ENCODE data around the gene XPO4. TPM values are rescaled to one million over a fixed set of nuclear protein-coding genes. Genes with fewer than 3 reads are reported as not detected.
"Not testable (repeated sequence)": the region's sequence is repeated elsewhere in the genome, so short reads cannot be mapped to it uniquely, and the experiment has no call there.

The XPO4 gene
- total and polyA plus RNA-seq, 2 of the 13 experiments (the other 11 are each of a cell fraction or from before 2014, with no cell fraction given), result 8.4 to 24.8 TPM

DNA sequence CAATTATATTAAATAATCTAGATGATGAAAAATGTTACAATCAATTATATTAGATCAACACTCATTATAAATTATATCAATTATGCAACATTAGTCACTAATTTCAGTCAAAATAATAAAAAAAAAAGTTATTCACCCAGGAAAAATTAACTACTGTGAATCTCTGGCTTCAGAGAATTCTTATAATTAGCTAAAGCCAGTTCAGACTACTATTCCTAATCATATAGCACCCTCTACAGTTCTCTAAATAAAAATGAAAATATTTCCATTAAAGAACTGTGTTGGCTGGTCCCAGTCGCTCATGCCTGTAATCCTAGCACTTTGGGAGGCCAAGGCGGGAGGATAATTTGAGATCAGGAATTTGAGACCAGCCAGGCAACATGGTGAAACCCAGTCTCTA lies 33.0 kb downstream of the XPO4 start:
- H3K4me1 ChIP-seq (ENCODE audit: insufficient read depth, low read length), result peaks cover 19% of the 10 kb centered on the region
- no TSS peak for BruUV-seq (replicated peaks)
- no peak for FAIRE-seq
- in situ Hi-C loops (cut with HindIII; ENCODE audit: extremely low pct_ligation_motif_present, low pct_unique_long_range_greater_than_20kb) (no loop called here), intact Hi-C loops (cut with micrococcal nuclease; ENCODE audit: unreplicated experiment) (loop anchor here (10.0 kb wide), 1 partner anchor 55 kb away; no protein-coding TSS in a partner anchor)
- no peak for ATAC-seq
- CTCF ChIA-PET (ENCODE audit: low intra/inter-chr PET ratio, low total read pairs), result no interaction called here
- POLR2A ChIA-PET, result no interaction called here
- no peak overlapping the region for H2AFZ ChIP-seq (ENCODE audit: low read length)
- H3K27me3 ChIP-seq (ENCODE audit: control insufficient read depth in 1 of 2, insufficient read depth in 2 of 2, low read length in 2 of 2), result no peaks in the 10 kb centered on the region
- H3K36me3 ChIP-seq (replicated peaks in 1 of 2; ENCODE audit: control insufficient read depth in 1 of 2, insufficient read depth in 2 of 2, low read length in 2 of 2), result 0 out of 5 replicates have a peak, but pooled peaks cover 1 to 6% of the 10 kb centered on the region in 2 experiments
- TF ChIP-seq ZNF546 (CRISPR knock-in tag; conservative IDR thresholded peaks at IDR 0.05) (no peak), STAG1 (CRISPR knock-in tag; IDR thresholded peaks at IDR 0.05) (0 out of 2 replicates have a peak, but pooled peaks have one; percentile 21)
- H3K27ac ChIP-seq (ENCODE audit: extremely low read length, insufficient read depth, low read length), result no peak overlapping the region
- 98% methylated on average over 2 of the region's 2 CpGs for WGBS (ENCODE audit: low lambda C conversion rate)
- DNase-seq (ENCODE audit: low spot score), result no peak
- H4K20me1 ChIP-seq (ENCODE audit: insufficient read depth, low read length), result peaks cover 8% of the 10 kb centered on the region
- no peaks in the 10 kb centered on the region for H3K9me3 ChIP-seq (ENCODE audit: low read length)
- H3K9ac ChIP-seq (ENCODE audit: insufficient read depth, low read depth, low read length), result no peak overlapping the region
- peaks cover 86% of the 10 kb centered on the region for H3K79me2 ChIP-seq (ENCODE audit: insufficient read depth, low read length)
- no peak overlapping the region for H3K4me3 ChIP-seq (replicated peaks in 1 of 3; ENCODE audit: insufficient read depth in 1 of 3, low read depth in 2 of 3, low read length in 3 of 3)
- no peak overlapping the region for H3K4me2 ChIP-seq (ENCODE audit: low read depth, low read length)

DNA sequence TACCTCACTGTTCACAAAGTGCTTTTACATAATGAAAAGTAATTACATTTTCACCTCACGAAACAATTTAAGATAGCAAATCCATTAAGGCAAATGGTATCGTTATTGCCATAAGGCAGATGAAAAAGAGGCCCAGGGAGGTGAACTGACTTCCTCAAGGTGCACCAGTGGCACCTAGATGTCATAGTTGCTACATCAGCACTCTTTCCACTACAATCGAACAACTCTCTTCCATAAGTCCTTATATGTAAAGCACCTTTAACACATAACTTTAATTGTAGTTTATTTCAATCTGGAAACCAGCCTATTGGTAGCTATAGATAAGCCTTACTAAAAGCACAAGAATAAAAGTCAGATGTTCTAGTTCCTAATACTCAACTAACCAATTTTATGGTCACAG lies 35.1 kb downstream of the XPO4 start:
- Histone ChIP-seq H3K4me3 (replicated peaks in 1 of 3; ENCODE audit: insufficient read depth in 1 of 3, low read depth in 2 of 3, low read length in 3 of 3) (no peak overlapping the region), H2AFZ (ENCODE audit: low read length) (no peak overlapping the region), H3K79me2 (ENCODE audit: insufficient read depth, low read length) (peaks cover 77% of the 10 kb centered on the region), H3K4me2 (ENCODE audit: low read depth, low read length) (no peak overlapping the region), H3K27ac (ENCODE audit: extremely low read length, insufficient read depth, low read length) (no peak overlapping the region), H3K36me3 (replicated peaks in 1 of 2; ENCODE audit: control insufficient read depth in 1 of 2, insufficient read depth in 2 of 2, low read length in 2 of 2) (peaks cover 3 to 6% of the 10 kb centered on the region in 2 experiments; a peak in 1 of 5 replicates), H3K27me3 (ENCODE audit: control insufficient read depth in 1 of 2, insufficient read depth in 2 of 2, low read length in 2 of 2) (no peaks in the 10 kb centered on the region), H3K9me3 (ENCODE audit: low read length) (no peaks in the 10 kb centered on the region), H3K9ac (ENCODE audit: insufficient read depth, low read depth, low read length) (no peak overlapping the region), H4K20me1 (ENCODE audit: insufficient read depth, low read length) (no peaks in the 10 kb centered on the region; the same call in 1 of the 2 replicates), H3K4me1 (ENCODE audit: insufficient read depth, low read length) (peaks cover 5% of the 10 kb centered on the region; the same call in 1 of the 2 replicates)
- CTCF ChIA-PET (ENCODE audit: low intra/inter-chr PET ratio, low total read pairs), result no interaction called here
- intact Hi-C loops (cut with micrococcal nuclease; ENCODE audit: unreplicated experiment) (loop anchor here (10.0 kb wide), 1 partner anchor 57 kb away; no protein-coding TSS in a partner anchor), in situ Hi-C loops (cut with HindIII; ENCODE audit: extremely low pct_ligation_motif_present, low pct_unique_long_range_greater_than_20kb) (no loop called here)
- POLR2A ChIA-PET, result interaction anchor here (1.4 kb wide), 1 partner anchor 36 kb away, joined by 3 read pairs; the partner anchor contains the start of gene XPO4
- no peak for DNase-seq (ENCODE audit: low spot score)
- no peak for ATAC-seq
- no peak for TF ChIP-seq TBP (CRISPR knock-in tag; IDR thresholded peaks at IDR 0.05)
- TF ChIP-seq MAFK (conservative IDR thresholded peaks at IDR 0.05 in 1 of 2, IDR thresholded peaks at IDR 0.05 in 1 of 2; ENCODE audit: low read length in 2 of 2), result peak; percentile 31 to 57; a peak in 2 of 4 replicates
- TF ChIP-seq, protein P1, sequence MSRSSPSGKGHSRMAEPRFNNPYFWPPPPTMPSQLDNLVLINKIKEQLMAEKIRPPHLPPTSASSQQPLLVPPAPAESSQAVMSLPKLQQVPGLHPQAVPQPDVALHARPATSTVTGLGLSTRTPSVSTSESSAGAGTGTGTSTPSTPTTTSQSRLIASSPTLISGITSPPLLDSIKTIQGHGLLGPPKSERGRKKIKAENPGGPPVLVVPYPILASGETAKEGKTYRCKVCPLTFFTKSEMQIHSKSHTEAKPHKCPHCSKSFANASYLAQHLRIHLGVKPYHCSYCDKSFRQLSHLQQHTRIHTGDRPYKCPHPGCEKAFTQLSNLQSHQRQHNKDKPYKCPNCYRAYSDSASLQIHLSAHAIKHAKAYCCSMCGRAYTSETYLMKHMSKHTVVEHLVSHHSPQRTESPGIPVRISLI (CRISPR knock-in tag; IDR thresholded peaks at IDR 0.05; ENCODE audit: borderline replicate concordance), result no peak
- BruUV-seq (replicated peaks), result no TSS peak
- FAIRE-seq, result no peak
- 99% methylated on average over 3 of the region's 3 CpGs for WGBS (ENCODE audit: low lambda C conversion rate)

DNA sequence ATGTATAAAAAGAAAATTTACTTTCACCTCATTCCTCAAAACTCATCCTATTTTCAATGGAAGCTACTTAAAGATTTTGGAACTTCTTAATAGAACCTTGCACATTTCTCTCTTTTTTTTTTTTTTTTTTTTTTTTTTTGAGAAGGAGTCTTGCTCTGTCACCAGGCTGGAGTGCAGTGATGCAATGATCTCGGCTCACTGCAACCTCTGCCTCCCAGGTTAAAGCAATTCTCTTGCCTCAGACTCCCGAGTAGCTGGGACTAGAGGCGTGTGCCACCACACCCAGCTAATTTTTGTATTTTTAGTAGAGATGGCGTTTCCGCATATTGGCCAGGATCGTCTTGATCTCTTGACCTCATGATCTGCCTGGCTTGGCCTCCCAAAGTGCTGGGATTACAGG lies 40.9 kb downstream of the XPO4 start:
- BruUV-seq (replicated peaks); H3K9ac ChIP-seq (ENCODE audit: insufficient read depth, low read depth, low read length); H3K9me3 ChIP-seq (ENCODE audit: low read length); ATAC-seq; H3K27me3 ChIP-seq (ENCODE audit: control insufficient read depth in 1 of 2, insufficient read depth in 2 of 2, low read length in 2 of 2); H3K4me2 ChIP-seq (ENCODE audit: low read depth, low read length); H3K4me3 ChIP-seq (replicated peaks in 1 of 3; ENCODE audit: insufficient read depth in 1 of 3, low read depth in 2 of 3, low read length in 3 of 3); H3K4me1 ChIP-seq (ENCODE audit: insufficient read depth, low read length); CTCF ChIA-PET (ENCODE audit: low intra/inter-chr PET ratio, low total read pairs); DNase-seq (ENCODE audit: low spot score); FAIRE-seq; H3K27ac ChIP-seq (ENCODE audit: extremely low read length, insufficient read depth, low read length); in situ Hi-C loops (cut with HindIII; ENCODE audit: extremely low pct_ligation_motif_present, low pct_unique_long_range_greater_than_20kb); H4K20me1 ChIP-seq (ENCODE audit: insufficient read depth, low read length); H2AFZ ChIP-seq (ENCODE audit: low read length): not testable (repeated sequence)
- POLR2A ChIA-PET, result interaction anchor here (0.7 to 1.0 kb wide), 2 partner anchors 40 to 337 kb away, joined by 3 read pairs; no protein-coding TSS in a partner anchor
- peaks cover 26% of the 10 kb centered on the region for H3K79me2 ChIP-seq (ENCODE audit: insufficient read depth, low read length)
- 96% methylated on average over 6 of the region's 6 CpGs for WGBS (ENCODE audit: low lambda C conversion rate)
- intact Hi-C loops (cut with micrococcal nuclease; ENCODE audit: unreplicated experiment), result loop anchor here (10.0 kb wide), 1 partner anchor 63 kb away; no protein-coding TSS in a partner anchor
- peaks cover 5 to 19% of the 10 kb centered on the region in 2 experiments; a peak in 2 of 5 replicates for H3K36me3 ChIP-seq (replicated peaks in 1 of 2; ENCODE audit: control insufficient read depth in 1 of 2, insufficient read depth in 2 of 2, low read length in 2 of 2)

Measured in HepG2 (cell line).